Astrocyte of the spinal cord (primary cell): Measurements from ENCODE around the gene BDKRB2.

Experiments
- DNase-seq: peaks from one replicate; pipeline ENCODE4 v3.0.0; 2011; ENCODE audit warnings: low read depth, low spot score
- H3K4me3 ChIP-seq: 2 replicates; pipeline ENCODE4 v1.5.1; 2011; ENCODE audit warnings: low read depth, mild to moderate bottlenecking, low read length, moderate library complexity
- in situ Hi-C: cut with HindIII; loops from 2 replicates; pipeline ENCODE4 v1.10.0; 2017; ENCODE audit warnings: low sequenced_read_pairs
- TF ChIP-seq, protein P1 (sequence below): IDR thresholded peaks from 2 replicates; pipeline ENCODE4 v1.5.1; 2012; ENCODE audit warnings: low read depth, mild to moderate bottlenecking, low read length, inconsistent platforms

The BDKRB2 gene

DNA sequence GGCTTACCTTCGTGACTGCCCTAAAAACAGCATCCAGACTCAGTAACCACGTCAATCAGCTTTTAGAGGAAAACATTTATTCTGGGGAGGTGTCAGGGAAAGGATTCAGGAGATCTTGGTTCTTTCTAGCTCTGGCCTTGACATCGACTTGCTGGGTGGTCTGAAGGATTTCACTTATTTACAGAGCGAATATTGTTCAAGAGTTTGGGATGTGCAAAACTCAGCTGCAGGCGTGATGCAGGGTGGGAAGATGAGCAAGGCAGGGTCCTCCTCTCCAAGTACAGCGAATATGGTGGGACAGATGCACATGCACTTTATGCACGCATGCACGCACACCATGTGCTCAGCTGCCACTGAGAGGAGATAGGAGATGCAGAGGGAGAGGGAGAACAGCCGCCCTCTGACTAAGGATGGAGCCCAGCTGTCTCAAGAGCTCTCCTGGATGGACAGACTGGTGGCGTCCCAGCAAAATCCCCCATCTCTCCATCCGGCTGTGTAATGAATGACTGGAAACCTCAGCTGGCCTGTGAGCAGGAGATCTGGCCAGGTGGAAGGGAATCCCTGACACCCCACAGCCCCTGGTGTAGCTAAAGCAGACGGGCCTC lies 27.0 kb downstream of the BDKRB2 start:
- TF ChIP-seq, protein P1, sequence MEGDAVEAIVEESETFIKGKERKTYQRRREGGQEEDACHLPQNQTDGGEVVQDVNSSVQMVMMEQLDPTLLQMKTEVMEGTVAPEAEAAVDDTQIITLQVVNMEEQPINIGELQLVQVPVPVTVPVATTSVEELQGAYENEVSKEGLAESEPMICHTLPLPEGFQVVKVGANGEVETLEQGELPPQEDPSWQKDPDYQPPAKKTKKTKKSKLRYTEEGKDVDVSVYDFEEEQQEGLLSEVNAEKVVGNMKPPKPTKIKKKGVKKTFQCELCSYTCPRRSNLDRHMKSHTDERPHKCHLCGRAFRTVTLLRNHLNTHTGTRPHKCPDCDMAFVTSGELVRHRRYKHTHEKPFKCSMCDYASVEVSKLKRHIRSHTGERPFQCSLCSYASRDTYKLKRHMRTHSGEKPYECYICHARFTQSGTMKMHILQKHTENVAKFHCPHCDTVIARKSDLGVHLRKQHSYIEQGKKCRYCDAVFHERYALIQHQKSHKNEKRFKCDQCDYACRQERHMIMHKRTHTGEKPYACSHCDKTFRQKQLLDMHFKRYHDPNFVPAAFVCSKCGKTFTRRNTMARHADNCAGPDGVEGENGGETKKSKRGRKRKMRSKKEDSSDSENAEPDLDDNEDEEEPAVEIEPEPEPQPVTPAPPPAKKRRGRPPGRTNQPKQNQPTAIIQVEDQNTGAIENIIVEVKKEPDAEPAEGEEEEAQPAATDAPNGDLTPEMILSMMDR, result no peak
- in situ Hi-C loops, result no loop called here
- no peak for DNase-seq
- H3K4me3 ChIP-seq, result no peak overlapping the region

DNA sequence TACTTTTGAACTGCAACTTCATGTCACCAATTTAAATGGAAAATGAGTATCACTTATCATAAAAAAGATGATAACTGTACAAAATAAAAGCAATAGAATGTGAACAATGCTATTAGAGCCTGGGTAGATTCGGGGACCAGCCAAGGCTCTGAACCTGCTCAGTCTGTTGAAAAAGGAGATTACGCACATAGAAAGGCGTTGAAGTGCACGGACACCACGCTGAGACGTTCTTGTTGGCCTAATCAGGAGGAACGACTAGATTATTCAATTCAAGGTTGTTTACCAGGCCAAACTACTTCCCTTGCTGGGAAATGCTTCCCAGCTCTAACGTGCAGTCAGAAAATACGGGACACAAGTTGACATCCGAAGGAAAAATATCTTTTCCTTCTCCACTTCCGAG lies 27.9 kb downstream of the BDKRB2 start:
- TF ChIP-seq, protein P1, result no peak
- DNase-seq, result no peak
- in situ Hi-C loops, result no loop called here
- H3K4me3 ChIP-seq, result no peak overlapping the region

DNA sequence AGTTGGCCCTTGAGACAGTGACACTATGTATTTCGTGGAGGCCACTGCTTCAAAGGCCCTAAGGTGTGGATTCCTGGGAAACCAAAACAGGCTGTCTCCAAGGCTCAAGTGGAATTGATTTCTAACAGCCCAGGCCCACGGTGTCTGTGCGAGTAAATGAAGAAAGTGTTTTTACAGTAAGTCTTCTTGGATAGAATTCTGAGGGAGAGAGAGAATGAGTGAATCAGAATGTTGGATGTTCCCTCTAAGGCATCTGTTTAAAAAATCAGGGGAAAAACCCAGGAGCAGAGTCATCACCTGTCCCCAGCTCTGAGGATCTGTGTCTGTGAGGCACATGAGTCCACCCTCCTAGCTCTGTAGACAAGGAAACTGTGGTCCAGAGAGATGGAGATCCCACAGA lies 29.0 kb downstream of the BDKRB2 start:
- no peak overlapping the region for H3K4me3 ChIP-seq
- in situ Hi-C loops, result no loop called here
- TF ChIP-seq, protein P1, result no peak
- no peak for DNase-seq

DNA sequence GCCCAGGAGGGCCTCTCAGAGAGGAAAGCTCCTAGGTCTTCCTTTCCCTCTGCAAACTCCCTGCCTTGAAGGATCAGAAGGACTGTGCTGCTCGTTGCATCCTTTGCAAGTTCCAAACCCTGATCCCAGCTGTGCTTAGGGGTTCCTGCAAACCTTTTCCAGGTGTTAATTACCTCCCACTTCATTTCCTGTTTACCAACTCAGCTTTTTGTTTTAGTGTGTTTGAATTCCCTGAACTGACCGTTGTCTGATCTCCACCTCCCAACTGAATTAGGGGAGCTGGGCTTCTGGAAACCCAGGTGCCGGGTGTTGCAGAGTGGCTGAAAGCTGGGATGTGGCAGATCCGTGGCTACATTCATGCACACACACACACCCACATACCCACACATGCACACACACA lies 30.8 kb downstream of the BDKRB2 start:
- DNase-seq, result no peak
- in situ Hi-C loops, result no loop called here
- no peak overlapping the region for H3K4me3 ChIP-seq
- TF ChIP-seq, protein P1, result no peak

DNA sequence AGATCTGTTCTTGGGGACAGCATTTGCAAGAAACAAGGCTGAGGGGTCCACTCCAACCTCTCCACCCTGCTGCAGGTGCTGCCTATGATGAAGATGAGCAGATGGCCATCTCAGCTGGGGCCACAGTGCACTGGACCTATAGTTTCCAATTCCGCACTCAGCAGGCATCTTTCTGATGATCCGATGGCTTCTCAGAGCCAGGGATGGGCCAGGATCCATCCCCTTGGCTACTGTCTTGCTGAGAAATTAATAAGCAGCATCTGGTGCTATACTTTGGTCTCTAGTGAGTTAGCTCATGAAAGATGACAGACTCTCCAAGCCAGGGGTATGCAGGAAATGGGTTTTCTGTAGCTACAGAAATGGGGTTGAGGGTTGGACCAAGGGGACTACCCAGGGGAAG lies 33.0 kb downstream of the BDKRB2 start:
- no peak for DNase-seq
- H3K4me3 ChIP-seq, result no peak overlapping the region
- in situ Hi-C loops, result no loop called here
- TF ChIP-seq, protein P1, result no peak

DNA sequence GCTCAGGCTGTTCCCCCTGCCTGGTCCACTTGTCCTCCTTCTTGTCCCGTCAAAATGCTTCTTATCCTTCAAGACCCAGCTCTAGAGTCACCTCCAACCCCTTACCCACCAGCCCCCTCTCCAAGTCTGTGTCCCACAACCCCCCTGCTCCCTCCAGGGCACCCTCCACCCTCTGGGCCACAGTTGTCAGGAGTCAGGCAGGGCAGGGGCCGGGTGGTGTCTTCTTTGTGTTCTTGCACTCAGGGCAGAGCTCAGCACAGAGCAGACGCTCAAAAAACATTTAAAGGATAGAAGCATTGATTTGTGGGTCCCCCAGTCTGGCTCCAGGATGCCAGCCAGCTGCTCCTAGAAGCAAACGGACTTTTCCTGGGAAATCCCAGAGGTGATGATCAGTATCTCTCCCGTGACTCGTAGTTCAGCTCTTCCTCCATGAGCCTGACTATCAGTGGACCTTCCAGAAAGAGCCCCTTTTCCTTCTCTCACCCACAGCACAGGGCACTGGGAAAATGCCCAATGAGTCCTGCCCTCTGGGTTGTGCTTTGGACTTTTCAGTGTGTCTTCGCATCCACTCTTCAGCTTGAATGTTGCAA lies 34.1 kb downstream of the BDKRB2 start:
- no peak for DNase-seq
- in situ Hi-C loops, result no loop called here
- TF ChIP-seq, protein P1, result no peak
- H3K4me3 ChIP-seq, result no peak overlapping the region
